ENCODE results near the gene VAV1. TPM values are rescaled to one million over a fixed set of nuclear protein-coding genes. Genes with fewer than 3 reads are reported as not detected.
"Not testable (repeated sequence)": the region's sequence is repeated elsewhere in the genome, so short reads cannot be mapped to it uniquely, and the experiment has no call there.

VAV1 gene
- total and polyA plus RNA-seq, 8 donors, result 1.7 to 130 (median 3.9) TPM

DNA sequence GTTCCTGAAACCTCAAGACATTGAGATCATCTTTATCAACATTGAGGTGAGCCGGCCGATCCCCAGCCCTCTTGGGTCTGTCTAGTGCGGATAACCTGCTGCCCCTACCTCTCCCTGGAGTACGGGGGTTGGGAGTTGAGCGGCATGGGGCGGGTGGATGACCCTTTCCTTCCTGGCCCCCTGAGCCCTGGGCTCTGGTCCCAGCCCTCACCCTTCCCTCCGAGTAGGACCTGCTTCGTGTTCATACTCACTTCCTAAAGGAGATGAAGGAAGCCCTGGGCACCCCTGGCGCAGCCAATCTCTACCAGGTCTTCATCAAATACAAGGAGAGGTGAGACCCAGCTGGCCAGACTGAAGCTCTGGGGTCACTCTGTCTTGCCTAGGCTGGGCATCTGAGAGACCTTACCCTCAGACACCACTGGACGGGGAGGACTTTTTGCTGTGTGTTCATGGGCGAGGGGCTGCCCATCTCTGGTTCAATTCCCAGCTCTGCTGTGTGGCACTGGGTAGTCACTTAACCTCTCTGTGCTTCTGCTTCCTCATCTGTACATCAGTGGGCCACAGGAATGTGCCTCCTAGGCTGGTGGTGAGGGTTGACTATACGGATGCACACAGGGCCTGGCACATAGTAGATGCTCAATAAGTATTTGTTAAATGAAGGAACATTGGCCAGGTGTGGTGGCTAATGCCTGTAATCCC, 52.7 kb downstream of the VAV1 start:
- Histone ChIP-seq H3K27ac (no peak overlapping the region), H3K27me3 (peaks cover 0 to 42% (median 0%) of the 10 kb centered on the region in 3 donors), H3K4me1 (no peaks in the 10 kb centered on the region), H3K36me3 (peaks cover 0 to 62% (median 12%) of the 10 kb centered on the region in 4 donors), H3K9me3 (peaks cover 0 to 7% (median 6%) of the 10 kb centered on the region in 4 donors), H3K4me3 (no peak overlapping the region)
- TF ChIP-seq POLR2A (IDR thresholded peaks at IDR 0.05), result no peak
- intact Hi-C loops (cut with DNase I; ENCODE audit: low total_unique reads), result no loop called here
- 76 to 87% (median 79%) methylated on average over 12 of the region's 12 CpGs for WGBS, 5 donors
- DNase-seq, result no peak

DNA sequence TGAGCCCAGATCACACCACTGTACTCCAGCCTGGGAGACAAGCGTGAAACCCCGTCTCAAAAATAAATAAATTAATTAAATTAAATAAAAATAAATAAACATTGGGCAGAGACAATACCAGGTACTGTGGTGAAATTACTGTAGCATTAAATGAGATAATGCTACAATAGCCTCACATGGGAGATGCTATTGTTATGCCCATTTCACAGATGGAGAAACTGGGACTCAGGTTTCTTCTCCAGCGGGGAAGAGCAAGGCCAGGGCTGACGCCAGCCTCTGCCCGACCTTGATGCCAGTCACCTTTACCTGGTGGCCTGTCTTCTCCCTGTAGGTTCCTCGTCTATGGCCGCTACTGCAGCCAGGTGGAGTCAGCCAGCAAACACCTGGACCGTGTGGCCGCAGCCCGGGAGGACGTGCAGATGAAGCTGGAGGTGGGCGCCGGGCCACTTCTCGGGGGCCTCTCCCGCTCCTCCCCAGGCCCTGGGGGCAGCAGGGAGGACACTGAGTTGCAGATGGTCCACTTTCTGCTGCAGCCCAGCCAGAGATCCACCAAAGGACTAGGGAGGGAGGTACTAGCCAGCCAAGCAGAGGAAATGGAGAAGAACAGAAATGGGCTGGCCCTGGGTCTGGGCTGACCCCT, 53.9 kb downstream of the VAV1 start:
- WGBS, 5 donors, result 86 to 95% (median 91%) methylated on average over 8 to 15 of the region's 15 CpGs
- no peak for DNase-seq
- Histone ChIP-seq H3K9me3 (no peaks in the 10 kb centered on the region), H3K36me3 (peaks cover 0 to 52% (median 11%) of the 10 kb centered on the region in 4 donors), H3K4me1 (no peaks in the 10 kb centered on the region), H3K27ac (no peak overlapping the region), H3K27me3 (peaks cover 0 to 42% (median 0%) of the 10 kb centered on the region in 3 donors), H3K4me3 (no peak overlapping the region)
- intact Hi-C loops (cut with DNase I; ENCODE audit: low total_unique reads), result no loop called here
- TF ChIP-seq EP300 (IDR thresholded peaks at IDR 0.05), result no peak
- TF ChIP-seq POLR2AphosphoS5 (IDR thresholded peaks at IDR 0.05), result no peak
- no peak for TF ChIP-seq POLR2A (IDR thresholded peaks at IDR 0.05)
- TF ChIP-seq, protein P1, sequence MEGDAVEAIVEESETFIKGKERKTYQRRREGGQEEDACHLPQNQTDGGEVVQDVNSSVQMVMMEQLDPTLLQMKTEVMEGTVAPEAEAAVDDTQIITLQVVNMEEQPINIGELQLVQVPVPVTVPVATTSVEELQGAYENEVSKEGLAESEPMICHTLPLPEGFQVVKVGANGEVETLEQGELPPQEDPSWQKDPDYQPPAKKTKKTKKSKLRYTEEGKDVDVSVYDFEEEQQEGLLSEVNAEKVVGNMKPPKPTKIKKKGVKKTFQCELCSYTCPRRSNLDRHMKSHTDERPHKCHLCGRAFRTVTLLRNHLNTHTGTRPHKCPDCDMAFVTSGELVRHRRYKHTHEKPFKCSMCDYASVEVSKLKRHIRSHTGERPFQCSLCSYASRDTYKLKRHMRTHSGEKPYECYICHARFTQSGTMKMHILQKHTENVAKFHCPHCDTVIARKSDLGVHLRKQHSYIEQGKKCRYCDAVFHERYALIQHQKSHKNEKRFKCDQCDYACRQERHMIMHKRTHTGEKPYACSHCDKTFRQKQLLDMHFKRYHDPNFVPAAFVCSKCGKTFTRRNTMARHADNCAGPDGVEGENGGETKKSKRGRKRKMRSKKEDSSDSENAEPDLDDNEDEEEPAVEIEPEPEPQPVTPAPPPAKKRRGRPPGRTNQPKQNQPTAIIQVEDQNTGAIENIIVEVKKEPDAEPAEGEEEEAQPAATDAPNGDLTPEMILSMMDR (IDR thresholded peaks at IDR 0.05), result no peak

DNA sequence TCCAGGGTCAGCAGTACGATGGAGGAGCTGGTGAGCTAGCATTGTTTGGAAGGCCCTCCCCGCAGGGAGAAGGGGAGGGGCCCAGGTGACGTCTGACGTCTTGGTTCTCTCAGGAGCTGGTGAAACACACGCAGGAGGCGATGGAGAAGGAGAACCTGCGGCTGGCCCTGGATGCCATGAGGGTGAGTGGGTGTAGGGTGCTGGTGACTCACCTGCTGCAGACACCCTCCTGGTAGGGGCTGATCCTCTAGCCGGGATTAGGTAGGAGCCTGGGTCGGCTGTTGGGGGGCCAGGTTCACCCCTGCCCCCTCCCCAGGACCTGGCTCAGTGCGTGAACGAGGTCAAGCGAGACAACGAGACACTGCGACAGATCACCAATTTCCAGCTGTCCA, 55.8 kb downstream of the VAV1 start:
- H3K9me3 ChIP-seq, result no peaks in the 10 kb centered on the region
- no peak overlapping the region for H3K4me3 ChIP-seq
- 42 to 52% (median 50%) methylated on average over 11 to 14 of the region's 14 CpGs for WGBS, 5 donors
- peaks cover 0 to 46% (median 6%) of the 10 kb centered on the region in 4 donors for H3K36me3 ChIP-seq
- H3K27me3 ChIP-seq, result peaks cover 0 to 33% (median 0%) of the 10 kb centered on the region in 3 donors
- TF ChIP-seq EP300 (IDR thresholded peaks at IDR 0.05) (no peak), POLR2A (IDR thresholded peaks at IDR 0.05) (no peak), POLR2AphosphoS5 (IDR thresholded peaks at IDR 0.05) (no peak)
- TF ChIP-seq, protein P1 (IDR thresholded peaks at IDR 0.05), result no peak
- H3K27ac ChIP-seq, result no peak overlapping the region
- no peaks in the 10 kb centered on the region for H3K4me1 ChIP-seq
- intact Hi-C loops (cut with DNase I; ENCODE audit: low total_unique reads), result no loop called here
- no peak for DNase-seq

DNA sequence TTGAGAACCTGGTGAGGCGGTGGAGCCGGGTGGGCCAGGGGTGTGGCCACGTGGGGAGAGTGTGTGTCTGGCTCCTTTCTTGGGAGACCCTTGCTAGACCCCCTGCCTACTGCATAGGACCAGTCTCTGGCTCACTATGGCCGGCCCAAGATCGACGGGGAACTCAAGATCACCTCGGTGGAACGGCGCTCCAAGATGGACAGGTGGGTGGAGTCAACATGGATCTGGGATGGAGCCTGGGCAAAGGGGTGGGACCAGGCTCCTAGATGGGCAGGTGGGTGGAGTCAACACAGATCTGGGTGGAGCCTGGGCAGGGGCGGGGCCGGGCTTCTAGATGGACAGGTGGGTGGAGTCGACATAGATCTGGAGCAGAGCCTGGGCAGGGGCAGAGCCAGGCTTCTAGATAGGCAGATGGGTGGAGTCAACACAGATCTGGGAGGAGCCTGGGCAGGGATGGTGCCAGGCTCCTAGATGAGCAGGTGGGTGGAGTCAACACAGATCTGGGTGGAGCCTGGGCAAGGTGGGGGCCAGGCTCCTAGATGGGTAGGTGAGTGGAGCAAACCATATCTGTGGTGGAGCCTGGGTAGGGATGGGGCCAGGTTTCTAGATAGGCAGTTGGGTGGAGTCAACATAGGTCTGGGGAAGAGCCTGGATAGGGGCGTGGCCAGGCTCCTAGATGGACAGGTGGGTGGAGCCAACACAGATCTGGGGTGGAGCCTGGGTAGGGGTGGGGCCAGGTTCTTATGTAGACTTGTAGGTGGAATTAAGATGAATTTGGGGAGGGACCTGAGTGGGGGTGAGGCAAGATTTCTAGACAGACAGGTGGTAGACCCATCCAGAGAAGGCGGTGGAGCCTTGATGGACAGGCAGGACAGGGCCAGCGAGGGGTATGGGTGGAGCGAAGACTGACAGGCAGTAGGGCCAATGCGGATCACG, 56.5 kb downstream of the VAV1 start:
- TF ChIP-seq, protein P1 (IDR thresholded peaks at IDR 0.05), result no peak
- no peak for TF ChIP-seq POLR2A (IDR thresholded peaks at IDR 0.05)
- TF ChIP-seq EP300 (IDR thresholded peaks at IDR 0.05), result no peak
- TF ChIP-seq POLR2AphosphoS5 (IDR thresholded peaks at IDR 0.05), result no peak
- Histone ChIP-seq H3K27me3 (peaks cover 0 to 33% (median 0%) of the 10 kb centered on the region in 3 donors), H3K4me1 (no peaks in the 10 kb centered on the region), H3K4me3 (no peak overlapping the region), H3K27ac (no peak overlapping the region), H3K36me3 (peaks cover 0 to 52% (median 6%) of the 10 kb centered on the region in 4 donors), H3K9me3 (no peaks in the 10 kb centered on the region)
- WGBS, 5 donors, result 52 to 66% (median 57%) methylated on average over 16 to 18 of the region's 18 CpGs
- intact Hi-C loops (cut with DNase I; ENCODE audit: low total_unique reads), result no loop called here
- no peak for DNase-seq

DNA sequence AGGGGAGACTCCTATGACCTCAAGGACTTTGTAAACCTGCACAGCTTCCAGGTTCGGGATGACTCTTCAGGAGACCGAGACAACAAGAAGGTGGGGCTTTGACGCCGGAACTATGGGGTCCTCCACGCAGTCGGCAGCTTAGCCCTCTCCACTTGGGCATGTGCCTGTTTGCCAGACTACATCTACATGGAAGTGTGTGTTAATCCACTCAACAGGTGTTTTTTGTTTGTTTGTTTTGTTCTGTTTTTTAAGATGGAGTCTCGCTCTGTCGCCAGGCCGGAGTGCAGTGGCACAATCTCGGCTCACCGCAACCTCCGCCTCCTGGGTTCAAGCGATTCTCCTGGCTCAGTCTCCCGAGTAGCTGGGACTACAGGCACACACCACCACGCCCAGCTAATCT, 57.3 kb downstream of the VAV1 start:
- DNase-seq; H3K27ac ChIP-seq; H3K4me3 ChIP-seq; intact Hi-C loops (cut with DNase I; ENCODE audit: low total_unique reads); H3K4me1 ChIP-seq; H3K9me3 ChIP-seq: not testable (repeated sequence)
- 81 to 93% (median 92%) methylated on average over 15 of the region's 15 CpGs for WGBS, 5 donors
- H3K27me3 ChIP-seq, result peaks cover 0 to 33% (median 0%) of the 10 kb centered on the region in 3 donors
- H3K36me3 ChIP-seq, result peaks cover 0 to 48% (median 6%) of the 10 kb centered on the region in 4 donors

DNA sequence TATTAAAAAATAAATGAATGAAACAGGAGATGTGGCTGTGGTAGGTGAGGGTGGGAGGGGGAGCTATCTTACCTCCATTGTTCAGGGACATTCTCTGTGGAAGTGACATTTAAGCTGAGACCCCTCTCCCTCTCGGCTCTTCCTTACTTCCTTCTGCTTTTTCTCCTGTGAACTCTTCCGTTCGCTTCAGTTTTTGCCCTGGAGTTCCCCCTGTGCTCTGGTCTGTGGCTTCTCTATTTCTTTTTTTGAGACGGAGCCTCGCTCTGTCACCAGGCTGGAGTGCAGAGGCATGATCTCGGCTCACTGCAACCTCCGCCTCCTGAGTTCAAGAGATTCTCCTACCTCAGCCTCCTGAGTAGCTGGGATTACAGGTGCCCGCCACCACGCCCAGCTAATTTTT, 58.6 kb downstream of the VAV1 start:
- H3K9me3 ChIP-seq; H3K4me3 ChIP-seq; intact Hi-C loops (cut with DNase I; ENCODE audit: low total_unique reads); DNase-seq; H3K4me1 ChIP-seq; H3K27ac ChIP-seq: not testable (repeated sequence)
- Histone ChIP-seq H3K36me3 (peaks cover 0 to 37% (median 6%) of the 10 kb centered on the region in 4 donors), H3K27me3 (peaks cover 0 to 23% (median 0%) of the 10 kb centered on the region in 3 donors)
- WGBS, 5 donors, result 72 to 83% (median 79%) methylated on average over 9 of the region's 9 CpGs
